ENCODE data around the gene CYP2F1.
"Not testable (repeated sequence)": the region's sequence is repeated elsewhere in the genome, so short reads cannot be mapped to it uniquely, and the experiment has no call there.

Gene CYP2F1, protein sequence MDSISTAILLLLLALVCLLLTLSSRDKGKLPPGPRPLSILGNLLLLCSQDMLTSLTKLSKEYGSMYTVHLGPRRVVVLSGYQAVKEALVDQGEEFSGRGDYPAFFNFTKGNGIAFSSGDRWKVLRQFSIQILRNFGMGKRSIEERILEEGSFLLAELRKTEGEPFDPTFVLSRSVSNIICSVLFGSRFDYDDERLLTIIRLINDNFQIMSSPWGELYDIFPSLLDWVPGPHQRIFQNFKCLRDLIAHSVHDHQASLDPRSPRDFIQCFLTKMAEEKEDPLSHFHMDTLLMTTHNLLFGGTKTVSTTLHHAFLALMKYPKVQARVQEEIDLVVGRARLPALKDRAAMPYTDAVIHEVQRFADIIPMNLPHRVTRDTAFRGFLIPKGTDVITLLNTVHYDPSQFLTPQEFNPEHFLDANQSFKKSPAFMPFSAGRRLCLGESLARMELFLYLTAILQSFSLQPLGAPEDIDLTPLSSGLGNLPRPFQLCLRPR

DNA sequence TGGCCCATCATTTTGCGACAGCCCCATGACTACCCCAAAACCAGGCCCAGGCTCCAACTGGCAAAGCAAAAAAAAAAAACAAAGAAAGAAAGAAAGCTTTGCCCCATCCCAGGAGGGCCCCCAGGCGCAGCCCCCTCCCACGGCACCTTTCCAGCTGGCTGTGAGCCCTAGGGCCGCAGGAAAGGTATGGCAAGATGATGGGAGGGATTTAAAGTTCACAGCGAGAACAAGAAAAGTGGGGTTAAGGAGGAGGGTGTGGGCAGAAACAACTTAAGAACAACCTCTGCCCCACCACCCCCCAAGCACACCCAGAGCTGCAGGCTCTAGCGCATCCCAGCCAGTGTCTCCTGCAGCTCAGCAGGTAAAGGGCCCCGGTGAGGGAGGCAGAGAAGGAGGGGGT is at the start of gene CYP2F1:
TSS of gene CYP2F1 (plus strand) at position 301 of the 400 bp plus-strand sequence. CDS start 1,757 bp downstream, outside the sequence.
- DNase-seq: no peak

DNA sequence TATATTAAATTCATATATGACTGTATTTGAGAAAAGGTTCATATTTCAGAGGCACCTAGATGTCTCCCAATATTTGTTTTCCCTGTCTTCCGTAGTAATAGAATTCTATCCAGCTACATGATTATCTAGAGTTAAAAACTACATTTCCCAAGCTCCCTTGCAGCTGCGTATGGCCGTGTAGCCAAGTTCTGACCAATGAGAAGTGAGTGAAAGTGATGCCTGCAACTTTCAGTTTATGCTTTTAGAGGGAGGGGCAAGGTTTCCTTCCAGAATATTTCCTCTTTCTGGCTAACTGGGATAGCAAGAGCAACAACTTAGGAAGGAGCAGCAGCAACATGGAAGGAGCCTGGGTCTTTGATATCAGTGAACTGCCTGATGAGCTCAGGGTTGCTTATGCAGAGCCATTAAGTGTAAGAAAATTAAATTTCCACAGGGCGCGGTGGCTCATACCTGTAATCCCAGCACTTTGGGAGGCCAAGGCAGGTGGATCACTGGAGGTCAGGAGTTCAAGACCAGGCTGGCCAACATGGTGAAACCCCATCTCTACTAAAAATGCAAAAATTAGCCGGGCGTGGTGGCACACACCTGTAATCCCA is 49.2 kb upstream of the CYP2F1 start:
- peak; percentile 8 for DNase-seq

DNA sequence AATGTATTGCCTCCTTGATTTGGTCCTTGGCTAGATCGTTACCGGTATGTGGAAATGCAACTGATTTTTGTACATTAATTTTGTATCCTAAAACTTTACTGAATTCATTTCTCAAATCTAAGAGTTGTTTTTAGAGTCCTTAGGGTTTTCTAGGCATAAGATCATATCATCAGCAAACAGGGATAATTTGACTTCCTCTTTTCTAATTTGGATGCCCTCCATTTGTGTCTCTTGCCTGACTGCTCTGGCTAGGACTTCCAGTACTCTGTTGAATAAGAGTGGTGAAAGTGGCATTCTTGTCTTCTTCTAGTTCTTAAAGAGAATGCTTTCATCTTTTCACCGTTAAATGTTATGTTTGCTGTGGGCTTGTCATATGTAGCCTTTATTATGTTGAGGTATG is 37.9 kb upstream of the CYP2F1 start:
- DNase-seq: no peak

DNA sequence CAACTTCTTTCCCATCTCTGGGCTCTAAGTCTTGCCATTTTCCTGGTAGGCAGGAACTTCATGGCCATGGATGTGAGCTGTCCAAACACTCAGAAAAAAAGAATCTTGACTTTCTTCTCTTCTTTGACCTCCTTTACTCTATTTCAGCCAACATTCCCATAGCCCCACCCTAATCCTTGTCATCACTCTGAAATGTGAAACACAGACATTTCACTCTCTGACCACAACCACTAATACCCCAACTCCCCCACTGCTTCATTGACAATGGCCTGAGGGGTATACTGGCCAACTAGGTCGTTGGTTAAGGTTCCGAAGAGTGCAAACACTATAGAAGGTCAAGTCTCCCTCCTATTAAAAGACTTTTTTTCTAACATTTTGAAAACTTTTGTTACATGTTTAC is 30.7 kb upstream of the CYP2F1 start:
- no peak for DNase-seq

DNA sequence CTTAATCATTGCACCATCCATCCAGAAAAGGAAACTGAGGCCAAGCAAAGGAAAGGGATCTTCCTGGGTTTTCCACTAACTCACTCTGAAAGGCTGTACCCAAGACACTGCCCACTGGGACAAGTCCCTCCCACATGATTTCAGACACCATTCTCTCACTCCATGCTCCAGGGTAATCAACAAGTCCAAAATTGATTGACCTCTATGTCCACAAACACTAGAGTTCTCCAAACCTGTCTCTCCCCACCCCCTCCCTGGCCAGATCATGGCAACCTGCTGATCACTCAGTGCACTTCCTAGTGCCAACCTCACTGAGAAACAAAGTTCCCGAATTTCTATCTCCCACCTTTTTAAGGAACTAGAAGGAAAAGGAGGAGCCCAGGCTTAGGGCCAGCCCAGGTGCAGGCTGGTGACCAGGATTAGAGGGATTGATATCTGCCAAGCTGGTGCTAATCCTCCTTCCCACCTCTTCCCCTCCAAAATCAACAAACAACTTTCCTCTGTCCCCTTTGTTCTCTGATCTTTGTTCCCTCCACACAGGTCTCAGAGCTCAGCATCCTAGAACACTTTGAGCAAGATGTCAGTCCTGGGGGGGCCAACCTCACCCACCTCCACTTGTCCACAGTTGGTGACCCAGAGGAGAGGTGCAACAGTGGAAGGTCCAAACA is 28.4 kb upstream of the CYP2F1 start:
- DNase-seq: no peak

DNA sequence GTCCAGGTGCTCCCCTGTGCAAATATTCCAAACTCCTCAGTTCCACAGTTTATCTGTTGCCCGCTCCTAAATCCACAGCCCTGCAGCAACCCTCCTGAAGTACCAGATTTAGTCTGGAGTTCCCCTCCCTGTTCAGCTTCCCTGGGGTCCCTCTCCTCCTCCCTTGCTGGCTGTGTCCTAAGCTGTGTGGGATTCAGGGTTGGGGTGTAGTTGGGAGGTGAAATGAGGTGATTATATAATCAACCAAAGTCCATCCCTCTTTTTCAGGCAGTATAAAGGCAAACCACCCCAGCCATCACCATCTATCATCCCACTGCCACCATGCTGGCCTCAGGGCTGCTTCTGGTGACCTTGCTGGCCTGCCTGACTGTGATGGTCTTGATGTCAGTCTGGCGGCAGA is 26.1 kb upstream of the CYP2F1 start, which contains the start of gene CYP2A13:
TSS of gene CYP2A13 (plus strand) at position 301 of the 400 bp plus-strand sequence. CDS start at position 322, 21 bp downstream.
- no peak for DNase-seq

DNA sequence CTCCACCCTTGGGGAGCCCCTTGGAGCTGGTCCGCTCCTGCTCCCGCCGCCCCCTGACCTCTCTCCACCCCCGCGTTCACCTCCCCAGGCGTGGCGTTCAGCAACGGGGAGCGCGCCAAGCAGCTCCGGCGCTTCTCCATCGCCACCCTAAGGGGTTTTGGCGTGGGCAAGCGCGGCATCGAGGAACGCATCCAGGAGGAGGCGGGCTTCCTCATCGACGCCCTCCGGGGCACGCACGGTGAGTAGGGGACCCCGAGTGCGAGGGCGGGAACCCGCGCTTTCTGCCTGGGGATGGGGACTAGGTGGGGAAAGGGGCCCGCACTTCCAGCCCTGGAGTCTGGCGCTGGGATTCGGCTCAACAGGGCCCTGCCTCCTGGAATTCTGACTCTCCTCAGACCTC is 24.3 kb upstream of the CYP2F1 start:
- DNase-seq: no peak

DNA sequence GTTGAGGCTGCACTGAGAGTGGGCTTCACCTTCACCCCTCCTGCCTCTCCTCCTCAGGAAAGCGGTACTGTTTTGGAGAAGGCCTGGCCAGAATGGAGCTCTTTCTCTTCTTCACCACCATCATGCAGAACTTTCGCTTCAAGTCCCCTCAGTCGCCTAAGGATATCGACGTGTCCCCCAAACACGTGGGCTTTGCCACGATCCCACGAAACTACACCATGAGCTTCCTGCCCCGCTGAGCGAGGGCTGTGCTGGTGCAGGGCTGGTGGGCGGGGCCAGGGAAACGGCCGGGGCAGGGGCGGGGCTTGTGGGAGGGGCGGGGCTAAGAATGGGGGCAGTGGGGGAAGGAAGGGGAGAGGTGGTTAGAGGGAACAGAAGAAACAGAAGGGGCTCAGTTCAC is 18.5 kb upstream of the CYP2F1 start:
- no peak for DNase-seq

DNA sequence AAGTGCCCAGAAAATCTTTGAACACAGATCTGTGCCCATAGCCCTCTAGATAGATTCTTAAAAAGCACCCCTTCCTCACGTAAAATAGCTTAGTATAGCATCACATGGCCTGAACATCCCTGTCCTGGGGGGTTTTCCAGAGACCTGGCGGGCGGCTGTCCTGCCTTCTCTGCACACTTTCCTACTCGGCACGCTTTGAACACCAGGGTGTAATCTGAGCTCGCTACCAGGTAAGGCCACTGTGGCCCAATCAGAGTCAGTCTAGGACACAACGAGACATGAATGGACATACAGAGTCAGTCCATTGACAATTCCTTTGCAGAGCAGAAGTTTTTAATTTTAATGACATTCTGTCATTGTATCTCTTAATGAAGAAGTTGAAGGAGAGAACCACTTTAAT is 17.9 kb upstream of the CYP2F1 start:
- no peak for DNase-seq

DNA sequence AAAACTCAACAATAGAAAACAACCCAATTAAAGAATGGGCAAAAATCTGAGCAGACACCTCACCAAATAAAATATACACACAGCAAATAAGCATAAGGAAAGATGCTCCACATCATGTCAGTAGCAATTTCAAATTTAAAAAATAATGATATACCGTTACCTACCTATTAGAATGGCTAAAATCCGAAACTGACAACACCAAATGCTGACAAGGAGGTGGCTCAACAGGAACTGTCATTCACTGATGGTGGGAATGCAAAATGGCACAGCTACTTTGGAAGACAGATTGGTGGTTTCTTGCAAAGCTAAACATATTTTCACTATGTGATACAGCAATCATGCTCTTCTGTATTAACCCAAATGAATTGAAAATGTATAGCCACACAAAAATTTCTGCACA is 16.9 kb upstream of the CYP2F1 start:
- DNase-seq: no peak

DNA sequence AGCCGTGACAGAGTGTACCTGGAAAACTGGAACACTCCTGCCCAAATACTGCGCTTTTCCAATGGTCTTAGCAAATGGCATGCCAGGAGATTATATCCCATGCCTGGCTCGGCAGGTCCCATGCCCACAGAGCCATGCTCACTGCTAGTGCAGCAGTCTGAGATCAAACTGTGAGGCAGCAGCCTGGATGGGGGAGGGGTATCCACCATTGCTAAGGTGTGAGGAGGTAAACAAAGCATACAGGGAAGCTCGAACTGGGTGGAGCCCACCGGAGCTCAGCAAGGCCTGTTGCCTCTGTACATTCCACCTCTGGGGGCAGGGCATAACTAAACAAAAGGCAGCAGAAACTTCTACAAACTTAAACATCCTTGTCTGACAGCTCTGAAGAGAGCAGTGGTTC is 15.5 kb upstream of the CYP2F1 start:
- no peak for DNase-seq

DNA sequence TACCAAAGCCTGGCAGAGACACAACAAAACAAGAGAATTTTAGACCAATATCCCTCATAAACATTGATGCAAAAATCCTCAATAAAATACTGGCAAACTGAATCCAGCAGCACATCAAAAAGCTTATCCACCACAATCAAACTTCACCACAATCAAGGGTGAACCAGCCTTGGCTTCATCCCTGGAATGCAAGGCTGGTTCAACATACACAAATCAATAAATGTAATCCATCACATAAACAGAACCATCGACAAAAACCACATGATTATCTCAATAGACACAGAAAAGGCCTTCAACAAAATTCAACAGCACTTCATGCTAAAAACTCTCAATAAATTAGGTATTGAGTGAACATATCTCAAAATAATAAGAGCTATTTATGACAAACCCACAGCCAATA is 12.0 kb upstream of the CYP2F1 start:
- not testable (repeated sequence) for DNase-seq

DNA sequence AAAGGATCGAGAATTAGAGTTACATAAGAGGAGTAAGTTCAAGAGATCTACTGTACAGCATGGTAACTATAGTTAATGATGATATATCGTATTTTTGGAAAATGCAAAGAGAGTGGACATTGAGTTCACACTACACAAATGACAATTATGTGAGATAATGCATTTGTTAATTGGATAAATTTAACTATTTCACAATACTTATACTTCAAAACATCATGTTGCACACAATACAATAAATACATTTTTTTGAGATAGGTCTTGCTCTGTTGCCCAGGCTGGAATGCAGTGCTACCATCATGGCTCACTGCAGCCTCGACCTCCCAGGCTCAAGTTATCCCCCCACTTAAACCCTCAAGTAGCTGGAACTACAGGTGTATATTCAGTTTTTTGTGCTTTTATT is 8.1 kb upstream of the CYP2F1 start:
- DNase-seq: no peak

DNA sequence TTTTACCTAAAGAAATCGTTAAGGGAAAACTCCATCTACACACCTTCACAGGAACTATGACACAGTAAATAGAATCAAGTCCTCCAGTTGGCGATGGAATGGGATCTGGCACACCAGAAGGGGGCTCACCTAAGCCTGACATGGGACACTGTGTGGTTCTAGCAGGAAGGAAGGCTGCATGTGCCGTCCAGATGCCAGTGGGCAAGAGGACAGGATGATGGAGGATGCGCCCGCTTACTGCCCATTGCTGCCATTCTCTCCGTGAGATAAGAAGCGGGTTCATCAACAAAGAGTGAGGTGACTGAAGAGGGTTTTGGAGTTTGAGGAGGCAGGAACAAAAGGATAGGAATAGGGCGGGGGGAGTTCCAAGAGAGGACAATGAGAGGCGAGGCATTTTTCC is 2.9 kb upstream of the CYP2F1 start:
- no peak for DNase-seq

DNA sequence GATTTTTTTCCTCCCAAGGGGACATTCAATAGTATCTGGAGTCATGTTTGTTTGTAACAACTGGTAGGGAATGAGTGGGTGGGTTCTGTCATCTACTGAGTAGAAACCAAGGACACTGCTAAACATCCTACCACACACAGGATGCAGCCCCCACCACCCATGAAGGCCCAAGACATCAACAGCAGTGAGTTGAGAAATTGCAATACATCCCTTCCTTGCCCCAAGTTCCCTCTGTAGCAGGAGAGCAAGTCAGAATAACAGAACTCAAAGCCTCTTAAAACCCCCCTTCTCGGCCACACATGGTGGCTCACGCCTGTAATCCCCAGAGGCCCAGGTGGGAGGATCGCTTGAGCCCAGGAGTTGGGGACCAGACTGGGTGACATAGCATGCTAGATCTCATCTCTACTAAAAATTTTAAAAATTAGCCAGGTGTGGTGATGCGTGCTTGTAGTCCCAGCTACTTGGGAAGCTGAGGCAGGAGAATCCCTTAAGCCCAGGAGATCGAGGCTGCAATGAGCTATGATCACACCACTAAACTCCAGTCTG is 2.4 kb upstream of the CYP2F1 start:
- DNase-seq: no peak

DNA sequence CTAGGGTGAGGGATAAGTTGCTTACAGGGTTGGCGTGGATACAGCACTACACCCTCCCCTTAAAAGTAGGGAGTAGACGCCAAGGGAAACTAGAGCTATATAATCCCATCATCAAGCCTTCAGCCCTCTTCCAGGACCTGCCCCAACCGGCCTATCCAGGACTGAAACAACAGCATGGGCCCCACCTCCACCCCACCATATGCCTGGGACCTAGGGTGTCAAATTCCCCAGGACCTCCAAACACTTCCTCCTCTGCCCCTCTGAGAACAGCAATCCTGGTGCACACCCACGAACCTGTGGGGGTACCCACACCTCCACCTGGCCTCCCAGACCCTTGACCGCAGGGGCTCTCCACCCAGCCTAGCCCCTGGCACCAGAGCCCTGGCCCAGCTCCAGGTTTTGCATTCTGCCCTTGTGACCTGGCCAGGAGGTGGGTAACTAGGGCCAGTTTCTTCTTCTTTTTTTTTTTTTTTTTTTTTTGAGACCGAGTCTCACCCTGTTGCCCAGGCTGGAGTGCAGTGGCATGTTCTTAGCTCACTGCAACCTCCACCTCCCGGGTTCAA is 1.4 kb upstream of the CYP2F1 start:
- DNase-seq: no peak

DNA sequence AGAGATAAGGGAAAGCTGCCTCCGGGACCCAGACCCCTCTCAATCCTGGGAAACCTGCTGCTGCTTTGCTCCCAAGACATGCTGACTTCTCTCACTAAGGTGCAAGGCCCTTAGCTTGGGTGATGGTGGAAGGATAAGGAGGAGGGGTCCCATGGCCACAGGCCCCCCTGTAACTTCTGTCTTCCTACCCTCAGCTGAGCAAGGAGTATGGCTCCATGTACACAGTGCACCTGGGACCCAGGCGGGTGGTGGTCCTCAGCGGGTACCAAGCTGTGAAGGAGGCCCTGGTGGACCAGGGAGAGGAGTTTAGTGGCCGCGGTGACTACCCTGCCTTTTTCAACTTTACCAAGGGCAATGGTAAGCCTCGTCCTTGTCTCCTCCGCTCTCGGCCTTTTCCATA is 2.0 kb downstream of the CYP2F1 start:
- no peak for DNase-seq

DNA sequence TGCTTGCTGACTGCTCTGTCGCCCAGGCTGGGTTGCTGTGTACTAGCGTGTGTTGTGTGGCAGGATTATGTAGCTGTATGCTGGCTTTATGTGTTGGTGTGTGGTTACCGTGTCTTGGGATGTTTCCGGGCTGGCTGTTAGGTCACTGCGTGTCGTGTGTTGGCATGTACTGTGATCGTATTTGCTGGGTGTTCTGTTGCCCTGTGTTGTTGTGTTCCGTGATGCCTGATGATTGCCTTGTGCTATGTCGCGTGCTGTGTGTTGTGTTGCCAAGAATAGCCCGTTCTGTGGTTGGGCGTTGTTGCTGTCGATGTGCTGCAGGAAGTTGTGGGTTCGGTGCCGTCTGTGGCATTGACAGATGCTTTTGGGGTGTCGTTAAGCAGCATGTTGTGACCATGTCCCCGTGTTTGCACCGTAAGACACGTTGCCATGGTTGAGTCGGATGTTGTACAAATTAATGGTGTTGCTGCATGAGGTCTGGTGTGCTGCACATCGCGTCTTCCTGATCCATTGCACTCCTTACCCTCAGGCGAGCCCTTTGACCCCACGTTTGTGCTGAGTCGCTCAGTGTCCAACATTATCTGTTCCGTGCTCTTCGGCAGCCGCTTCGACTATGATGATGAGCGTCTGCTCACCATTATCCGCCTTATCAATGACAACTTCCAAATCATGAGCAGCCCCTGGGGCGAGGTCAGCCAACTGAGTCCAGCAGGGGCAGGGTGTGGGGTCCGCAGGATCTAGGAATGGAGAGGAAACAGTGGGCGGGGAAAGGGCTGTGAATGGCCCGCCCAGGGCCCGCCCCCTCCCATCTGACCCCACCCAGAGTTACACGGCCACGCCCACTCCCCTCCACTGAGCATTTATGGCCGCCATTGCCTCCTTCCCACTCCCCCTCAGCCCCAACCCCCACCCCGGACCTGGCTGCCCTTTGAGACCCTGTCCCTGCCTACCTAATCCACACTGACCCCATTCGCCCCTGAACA is 7.0 kb downstream of the CYP2F1 start:
- peak; percentile 40 for DNase-seq

DNA sequence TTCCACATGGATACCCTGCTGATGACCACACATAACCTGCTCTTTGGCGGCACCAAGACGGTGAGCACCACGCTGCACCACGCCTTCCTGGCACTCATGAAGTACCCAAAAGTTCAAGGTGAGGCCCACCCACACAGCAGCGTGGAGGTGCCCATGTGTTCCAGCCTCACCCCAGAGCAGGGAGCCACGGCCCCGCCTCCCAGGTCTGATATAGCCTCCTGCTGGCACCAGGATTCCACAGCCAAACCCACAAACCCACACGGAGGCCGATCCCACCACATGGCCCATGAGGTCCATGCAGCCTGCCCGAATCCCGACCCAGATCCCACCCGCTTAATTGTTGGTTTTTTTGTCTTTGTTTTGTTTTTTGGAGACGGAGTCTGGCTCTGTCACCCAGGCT is 8.6 kb downstream of the CYP2F1 start:
- DNase-seq: not testable (repeated sequence)

DNA sequence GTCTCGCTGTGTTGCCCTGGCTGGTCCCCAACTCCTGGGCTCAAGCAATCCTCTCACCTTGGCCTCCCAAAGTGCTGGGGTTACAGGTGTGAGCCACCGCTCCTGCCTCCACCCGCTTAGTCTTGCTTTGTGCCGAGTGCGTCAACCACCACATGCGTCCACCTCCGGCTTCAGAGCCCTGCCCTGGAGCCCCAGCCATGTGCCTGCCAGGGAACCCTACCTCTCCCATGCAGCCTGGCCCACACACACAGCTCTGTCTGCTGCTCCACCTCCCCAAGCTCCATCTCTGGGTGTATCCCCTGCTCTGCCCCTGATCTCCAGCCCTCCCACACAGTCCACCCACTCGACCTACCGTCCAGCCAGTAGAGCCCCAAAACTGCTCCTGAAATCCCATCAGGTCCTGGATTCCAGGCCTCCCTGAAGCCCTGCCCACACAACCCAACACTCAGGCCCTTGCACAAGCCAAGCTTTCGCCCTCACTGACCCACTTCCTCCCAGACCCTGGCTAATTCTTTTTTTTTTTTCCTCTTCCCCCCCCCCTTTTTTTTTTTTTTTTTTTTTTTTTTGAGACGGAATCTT is 9.6 kb downstream of the CYP2F1 start:
- no peak for DNase-seq

DNA sequence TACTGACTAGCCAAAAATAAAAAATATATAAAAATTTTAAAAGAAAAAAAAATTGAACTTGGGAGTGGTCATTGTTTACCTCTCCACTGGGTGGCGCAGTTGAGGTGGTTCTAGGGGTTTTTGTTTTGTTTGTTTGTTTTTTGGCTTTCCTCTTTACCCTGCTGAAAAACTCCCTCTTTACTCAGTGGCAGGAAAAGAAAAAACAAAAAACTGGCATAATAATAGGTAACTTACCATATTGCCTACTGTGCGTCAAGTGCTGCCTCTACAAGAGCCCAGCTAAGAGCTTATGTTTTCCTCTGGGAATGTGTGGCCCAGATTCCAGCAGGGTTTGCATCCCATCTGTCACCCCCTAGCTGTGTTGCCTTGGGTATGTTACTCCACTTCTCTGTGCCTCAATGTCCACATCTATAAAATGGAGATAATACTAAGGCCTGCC is 12.6 kb downstream of the CYP2F1 start:
- DNase-seq: peak; percentile 50

All from hematopoietic multipotent progenitor cell treated with erythropoietin and hydrocortisone succinate and interleukin-3 and kit ligand, for 8 days (in vitro differentiated cells).